GM12878 (cell line): ENCODE measurements around the gene CCDC194. TPM values are rescaled to one million over a fixed set of nuclear protein-coding genes. Genes with fewer than 3 reads are reported as not detected.

ENCODE experiments used
- ATAC-seq: fragments of 200-7000 bp; cut with Tn5 transposase; 3 replicates; pipeline ENCODE4 v1.9.1; 2020; ENCODE audit warnings: mild to moderate bottlenecking, moderate library complexity
- BruUV-seq: library from RNA; stranded (reverse); fragments of 400-500 nt; replicated peaks from 2 replicates; lab custom pipeline; 2021; lab: Mats Ljungman, UMichigan
- CTCF ChIA-PET: fragments of 300-600 bp; sonication (Branson Sonifier 250); formaldehyde crosslinking; extraction: SDS; loops from one replicate; lab custom pipeline; 2021; ENCODE audit warnings: inconsistent platforms; lab: Yijun Ruan, JAX
- POLR2A ChIA-PET: fragments of 350-600 bp; formaldehyde crosslinking; extraction: SDS; loops from one replicate; lab custom pipeline; 2021; ENCODE audit warnings: inconsistent platforms; lab: Charles Lee
- RAD21 ChIA-PET: fragments of 300-600 bp; sonication (Branson Sonifier 250); formaldehyde crosslinking; loops from one replicate; lab custom pipeline; 2023; ENCODE audit warnings: antibody characterized with exemption; ENCODE audit not compliant: unreplicated experiment; lab: Charles Lee
- SMC1A ChIA-PET: fragments of 300-600 bp; sonication (Branson Sonifier 250); formaldehyde crosslinking; loops from one replicate; lab custom pipeline; 2023; ENCODE audit not compliant: unreplicated experiment, uncharacterized antibody; lab: Charles Lee
- DNase-seq: peaks from one replicate; pipeline ENCODE4 v3.0.0-alpha.2; 2011; ENCODE audit warnings: low read depth, low spot score
- FAIRE-seq: peaks from 3 replicates; lab custom pipeline; 2011; peaks lifted over from hg19 to GRCh38; lab: Jason Lieb, UNC
- H2AFZ ChIP-seq: 2 replicates; pipeline ENCODE4 v1.6.0; 2011; ENCODE audit warnings: low read depth, low read length, control low read depth; ENCODE audit not compliant: control insufficient read depth
- H3K27ac ChIP-seq: 2 replicates; pipeline ENCODE4 v1.5.1; 2011; ENCODE audit warnings: control low read depth; ENCODE audit not compliant: control insufficient read depth, insufficient read depth
- H3K27me3 ChIP-seq, 2 experiments: replicated peaks in 1 of 2; 2 replicates each; pipeline versions ENCODE4 v1.6.0 to v1.6.1; 2011; ENCODE audit warnings: low read length in 1 of 2; ENCODE audit not compliant: control insufficient read depth in 2 of 2, insufficient read depth in 2 of 2
- H3K36me3 ChIP-seq, 2 experiments: 2 replicates each; pipeline ENCODE4 v1.5.1; 2011; ENCODE audit warnings: low read length in 1 of 2; ENCODE audit not compliant: control insufficient read depth in 2 of 2, insufficient read depth in 2 of 2
- H3K4me1 ChIP-seq: 2 replicates; pipeline ENCODE4 v1.6.1; 2011; ENCODE audit warnings: mild to moderate bottlenecking, low read length, moderate library complexity, mixed read lengths; ENCODE audit not compliant: control insufficient read depth, insufficient read depth
- H3K4me2 ChIP-seq: 2 replicates; pipeline ENCODE4 v1.6.0; 2011; ENCODE audit warnings: control low read depth; ENCODE audit not compliant: control insufficient read depth, insufficient read depth
- H3K4me3 ChIP-seq: fragments of 200-600 bp; sonication (generic); 2 replicates; pipeline ENCODE4 v1.5.1; 2016
- H3K79me2 ChIP-seq: 2 replicates; pipeline ENCODE4 v1.6.0; 2011; ENCODE audit warnings: low read length; ENCODE audit not compliant: control insufficient read depth, insufficient read depth
- H3K9ac ChIP-seq: 2 replicates; pipeline ENCODE4 v1.8.0; 2011; ENCODE audit warnings: low read length, control low read depth, mixed read lengths; ENCODE audit not compliant: control insufficient read depth, insufficient read depth
- H3K9me3 ChIP-seq: replicated peaks from 3 replicates; pipeline ENCODE4 v1.5.1; 2011; ENCODE audit warnings: mild to moderate bottlenecking, low read length; ENCODE audit not compliant: control insufficient read depth, insufficient read depth
- H4K20me1 ChIP-seq: 2 replicates; pipeline ENCODE4 v1.6.0; 2011; ENCODE audit not compliant: control insufficient read depth, insufficient read depth
- ZSCAN29 ChIP-seq: fragments of 450-650 bp; IDR thresholded peaks from 2 replicates; pipeline ENCODE4 v1.6.1; 2017; ENCODE audit warnings: mild to moderate bottlenecking, moderate library complexity
- WGBS: methylation state at CpG from one replicate; pipeline ENCODE4 v1.1.6; 2016; ENCODE audit warnings: low lambda C conversion rate; ENCODE audit not compliant: insufficient replicate concordance, insufficient coverage; ENCODE audit errors: missing lambda C conversion rate; 5-methylcytosine and 5-hydroxymethylcytosine counted together
- in situ Hi-C: fragments of 300-500 bp; cut with MboI; formaldehyde crosslinking; loops from 9 replicates; pipeline ENCODE4 v1.14.3; 2018; ENCODE audit warnings: mixed read lengths
- intact Hi-C: fragments of 100-400 bp; cut with micrococcal nuclease; formaldehyde crosslinking; loops from one replicate; pipeline ENCODE4 v1.14.2; 2022; ENCODE audit not compliant: unreplicated experiment
- polyA plus RNA-seq, 11 experiments: library from polyadenylated mRNA; depleted of rRNA in 4 of 11; unstranded in 6 of 11; stranded (reverse) in 5 of 11; fragments of >200 nt; fragmentation: Nextera tagmentation in 4 of 11; fragmentation: Illumina TruSeq in 1 of 11; extraction: Ambion mirVana in 4 of 11; extraction: Trizol in 1 of 11; gene quantifications; 1 replicate in 1 of 11; 2 replicates in 10 of 11; pipeline versions ENCODE4 v1.2.1 to v1.2.3, GENCODE V29; 2011 to 2016; ENCODE audit warnings: inconsistent platforms in 2 of 11, missing spikeins in 2 of 11, low read depth in 1 of 11
- total RNA-seq, 4 experiments: library from RNA; depleted of rRNA in 3 of 4; stranded (reverse); fragments of >200 nt in 3 of 4; fragmentation: Illumina TruSeq in 1 of 4; extraction: Trizol in 1 of 4; gene quantifications; 2 replicates each; pipeline versions ENCODE4 v1.2.1 to v1.2.3, GENCODE V29; 2013 to 2021
- TF ChIP-seq, protein P1 (sequence below): fragments of 450-650 bp; IDR thresholded peaks from 2 replicates; pipeline ENCODE4 v1.6.1; 2016; ENCODE audit warnings: mild to moderate bottlenecking

The CCDC194 gene
- total and polyA plus RNA-seq, 10 of the 15 experiments (the other 5 are each of a cell fraction or from before 2014, with no cell fraction given) = 0.07 to 3.4 (median 0.97) TPM

DNA sequence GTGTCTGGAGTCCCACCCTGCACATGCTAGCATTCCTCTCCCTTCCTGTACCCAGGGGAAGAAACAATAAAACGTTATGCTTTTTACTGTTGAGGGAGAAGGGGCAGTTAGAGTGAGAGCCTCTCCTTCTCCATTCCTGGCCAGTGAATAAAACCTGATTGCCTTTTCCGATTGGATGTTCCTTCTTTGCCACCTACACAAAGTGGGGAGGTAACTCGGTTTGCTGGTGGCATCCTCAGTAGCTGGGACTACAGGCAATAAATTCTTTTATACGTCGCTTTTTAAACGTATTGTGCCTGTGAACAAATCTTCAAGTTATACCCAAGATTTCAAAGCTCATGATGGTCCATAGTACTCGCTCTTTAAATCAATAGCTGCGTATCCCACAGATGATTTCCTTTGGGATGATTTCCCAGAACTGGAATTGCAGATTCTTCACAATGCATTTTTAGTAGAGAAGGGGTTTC is 25.2 kb upstream of the CCDC194 start:
- peak overlapping the region; percentile 59 for H3K27ac ChIP-seq
- FAIRE-seq = no peak
- SMC1A ChIA-PET = interaction anchor here (0.8 to 3.7 kb wide), 6 partner anchors 13 to 113 kb away, joined by 3 to 26 read pairs (median 3); partner anchors contain the start of genes BST2 and MRPL34
- RAD21 ChIA-PET = interaction anchor here (0.6 to 1.6 kb wide), 8 partner anchors 13 to 832 kb away, joined by 3 to 21 read pairs (median 4); partner anchors contain the start of genes BST2, DDA1 and MRPL34
- no peaks in the 10 kb centered on the region for H3K9me3 ChIP-seq
- H3K4me2 ChIP-seq = peak overlapping the region; percentile 68
- peaks cover 2% of the 10 kb centered on the region; the same call in 1 of the 2 replicates for H3K79me2 ChIP-seq
- no peak for ATAC-seq
- in situ Hi-C loops (no loop called here), intact Hi-C loops (no loop called here)
- CTCF ChIA-PET = interaction anchor here (0.6 to 2.6 kb wide), 12 partner anchors 9 to 77 kb away, joined by 3 to 12 read pairs (median 6); partner anchors contain the start of gene BST2
- H3K27me3 ChIP-seq = no peaks in the 10 kb centered on the region
- H4K20me1 ChIP-seq = no peaks in the 10 kb centered on the region
- TSS peak; percentile 100 for BruUV-seq
- H2AFZ ChIP-seq = peak overlapping the region; percentile 68
- WGBS = 30% methylated on average over 8 of the region's 8 CpGs
- DNase-seq = no peak
- H3K9ac ChIP-seq = peak overlapping the region; percentile 68
- POLR2A ChIA-PET = interaction anchor here (0.6 to 4.3 kb wide), 10 partner anchors 9 to 514 kb away, joined by 3 to 46 read pairs (median 4); partner anchors contain the start of genes ANO8, BST2, DDA1 and MRPL34
- H3K4me3 ChIP-seq = peak overlapping the region; percentile 76
- TF ChIP-seq, protein P1, sequence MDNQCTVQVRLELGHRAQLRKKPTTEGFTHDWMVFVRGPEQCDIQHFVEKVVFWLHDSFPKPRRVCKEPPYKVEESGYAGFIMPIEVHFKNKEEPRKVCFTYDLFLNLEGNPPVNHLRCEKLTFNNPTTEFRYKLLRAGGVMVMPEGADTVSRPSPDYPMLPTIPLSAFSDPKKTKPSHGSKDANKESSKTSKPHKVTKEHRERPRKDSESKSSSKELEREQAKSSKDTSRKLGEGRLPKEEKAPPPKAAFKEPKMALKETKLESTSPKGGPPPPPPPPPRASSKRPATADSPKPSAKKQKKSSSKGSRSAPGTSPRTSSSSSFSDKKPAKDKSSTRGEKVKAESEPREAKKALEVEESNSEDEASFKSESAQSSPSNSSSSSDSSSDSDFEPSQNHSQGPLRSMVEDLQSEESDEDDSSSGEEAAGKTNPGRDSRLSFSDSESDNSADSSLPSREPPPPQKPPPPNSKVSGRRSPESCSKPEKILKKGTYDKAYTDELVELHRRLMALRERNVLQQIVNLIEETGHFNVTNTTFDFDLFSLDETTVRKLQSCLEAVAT = peak; percentile 82; the same call in 1 of the 2 replicates
- TF ChIP-seq ZSCAN29 = no peak
- H3K4me1 ChIP-seq = no peaks in the 10 kb centered on the region; the same call in 1 of the 2 replicates
- H3K36me3 ChIP-seq = peaks cover 0 to 3% of the 10 kb centered on the region in 2 experiments; a peak in 1 of 4 replicates
